Cardiac septum (tissue), 1 donor: ENCODE data around the gene ISY1. TPM values are rescaled to one million over a fixed set of nuclear protein-coding genes. Genes with fewer than 3 reads are reported as not detected.
"Not testable (repeated sequence)": the region's sequence is repeated elsewhere in the genome, so short reads cannot be mapped to it uniquely, and the experiment has no call there.

ENCODE experiments used
- DNase-seq: peaks from one replicate; pipeline ENCODE4 v3.0.0-alpha.2; 2020; ENCODE audit warnings: low spot score
- intact Hi-C: fragments of 100-400 bp; cut with DNase I; formaldehyde crosslinking; loops from one replicate; pipeline ENCODE4 v1.14.0; 2022
- long read RNA-seq: library from polyadenylated mRNA; unstranded; transcript quantifications from one replicate; pipeline ENCODE4 v2.0.0, GENCODE V29; 2021
- total RNA-seq: library from RNA; stranded (reverse); fragmentation: NEBNext Ultra II Directional; extraction: Animal tissue kit (Norgen Biotek cat#: 25700); gene quantifications from one replicate; pipeline ENCODE4 v1.2.1, GENCODE V29; 2021
- donor health status: DM: no; HTN: no; CAD: no.

The ISY1 gene
- total RNA-seq, result 23.9 TPM
- long read RNA-seq, transcript ISY1-203 (11 exons, 3,842 nt), result major isoform, 36 of 49 reads
- long read RNA-seq, partial matches to known transcripts, result 6 of 49 reads
- long read RNA-seq, other reads (novel, unspliced or antisense), result 4 of 49 reads

- DNase-seq, result peak; percentile 94
- intact Hi-C loops, result loop anchor here (1.0 kb wide), 2 partner anchors 64 to 88 kb away; partner anchors contain the start of gene COPG1
These were observed at the start of gene ISY1 for GRCh38 chr3:129160891-129161859. ISY1 (minus strand) TSS chr3:129161063; CDS start chr3:129160975, 88 bp downstream.

- intact Hi-C loops, result no loop called here
- no peak for DNase-seq
These were observed 46.6 kb upstream of the ISY1 start for GRCh38 chr3:129207479-129207878.

GRCh38 chr3:129205109-129205832, 44.4 kb upstream of the ISY1 start:
- no peak for DNase-seq
- intact Hi-C loops, result no loop called here

- no peak for DNase-seq
- intact Hi-C loops, result no loop called here
These were observed 43.6 kb upstream of the ISY1 start for GRCh38 chr3:129204473-129204872.

- intact Hi-C loops, result no loop called here
- DNase-seq, result no peak
These were observed 38.5 kb upstream of the ISY1 start for GRCh38 chr3:129199366-129199765.

GRCh38 chr3:129197321-129197720, 36.5 kb upstream of the ISY1 start:
- intact Hi-C loops, result no loop called here
- no peak for DNase-seq

- intact Hi-C loops, result no loop called here
- DNase-seq, result no peak
These were observed 35.7 kb upstream of the ISY1 start for GRCh38 chr3:129196601-129197000.

GRCh38 chr3:129195731-129196256, 34.9 kb upstream of the ISY1 start:
- intact Hi-C loops, result loop anchor here (1.0 kb wide), 1 partner anchor 30 kb away; no protein-coding TSS in a partner anchor
- peak; percentile 79 for DNase-seq

- intact Hi-C loops, DNase-seq: not testable (repeated sequence)
These were observed 28.9 kb upstream of the ISY1 start for GRCh38 chr3:129189793-129190192.

- intact Hi-C loops, result no loop called here
- DNase-seq, result no peak
These were observed 27.0 kb upstream of the ISY1 start for GRCh38 chr3:129187857-129188256.

GRCh38 chr3:129185783-129186182, 24.9 kb upstream of the ISY1 start:
- intact Hi-C loops, result no loop called here
- DNase-seq, result no peak

- DNase-seq, result not testable (repeated sequence)
- intact Hi-C loops, result loop anchor here (5.0 kb wide), 2 partner anchors 42 to 62 kb away; partner anchors contain the start of gene COPG1
These were observed 24.1 kb upstream of the ISY1 start for GRCh38 chr3:129184784-129185542.

- no peak for DNase-seq
These were observed 23.5 kb upstream of the ISY1 start for GRCh38 chr3:129184396-129184657.

GRCh38 chr3:129183569-129184395, 22.9 kb upstream of the ISY1 start, which contains the start of gene CNBP:
CNBP (minus strand) TSS chr3:129183896; CDS start chr3:129171757, 12,139 bp downstream.
- intact Hi-C loops, result loop anchor here (5.0 kb wide), 2 partner anchors 44 to 64 kb away; partner anchors contain the start of gene COPG1
- peak; percentile 96 for DNase-seq

More at GRCh38 chr3:129184396-129184657, 23.5 kb upstream of the ISY1 start:
- intact Hi-C loops, result loop anchor here (5.0 kb wide), 2 partner anchors 43 to 63 kb away; partner anchors contain the start of gene COPG1

- no peak for DNase-seq
- intact Hi-C loops, result loop anchor here (5.0 kb wide), 2 partner anchors 45 to 65 kb away; partner anchors contain the start of gene COPG1
These were observed 21.7 kb upstream of the ISY1 start for GRCh38 chr3:129182390-129183185.

- no peak for DNase-seq
- intact Hi-C loops, result loop anchor here (5.0 kb wide), 2 partner anchors 45 to 65 kb away; partner anchors contain the start of gene COPG1
These were observed 21.0 kb upstream of the ISY1 start for GRCh38 chr3:129181819-129182218.

- intact Hi-C loops, result loop anchor here (5.0 kb wide), 2 partner anchors 47 to 67 kb away; partner anchors contain the start of gene COPG1
- no peak for DNase-seq
These were observed 19.6 kb upstream of the ISY1 start for GRCh38 chr3:129180461-129180860.
